Erythroblast (primary cell): Measurements from ENCODE around the gene CISD1.

Experiments used
- GATA1 ChIP-seq: IDR thresholded peaks from 2 replicates; pipeline ENCODE4 v1.6.1; 2011; ENCODE audit warnings: low read depth, mild to moderate bottlenecking, control low read depth, low read length, moderate library complexity
- POLR2A ChIP-seq: IDR thresholded peaks from 2 replicates; pipeline ENCODE4 v1.6.1; 2011; ENCODE audit warnings: mild to moderate bottlenecking, low read length

DNA sequence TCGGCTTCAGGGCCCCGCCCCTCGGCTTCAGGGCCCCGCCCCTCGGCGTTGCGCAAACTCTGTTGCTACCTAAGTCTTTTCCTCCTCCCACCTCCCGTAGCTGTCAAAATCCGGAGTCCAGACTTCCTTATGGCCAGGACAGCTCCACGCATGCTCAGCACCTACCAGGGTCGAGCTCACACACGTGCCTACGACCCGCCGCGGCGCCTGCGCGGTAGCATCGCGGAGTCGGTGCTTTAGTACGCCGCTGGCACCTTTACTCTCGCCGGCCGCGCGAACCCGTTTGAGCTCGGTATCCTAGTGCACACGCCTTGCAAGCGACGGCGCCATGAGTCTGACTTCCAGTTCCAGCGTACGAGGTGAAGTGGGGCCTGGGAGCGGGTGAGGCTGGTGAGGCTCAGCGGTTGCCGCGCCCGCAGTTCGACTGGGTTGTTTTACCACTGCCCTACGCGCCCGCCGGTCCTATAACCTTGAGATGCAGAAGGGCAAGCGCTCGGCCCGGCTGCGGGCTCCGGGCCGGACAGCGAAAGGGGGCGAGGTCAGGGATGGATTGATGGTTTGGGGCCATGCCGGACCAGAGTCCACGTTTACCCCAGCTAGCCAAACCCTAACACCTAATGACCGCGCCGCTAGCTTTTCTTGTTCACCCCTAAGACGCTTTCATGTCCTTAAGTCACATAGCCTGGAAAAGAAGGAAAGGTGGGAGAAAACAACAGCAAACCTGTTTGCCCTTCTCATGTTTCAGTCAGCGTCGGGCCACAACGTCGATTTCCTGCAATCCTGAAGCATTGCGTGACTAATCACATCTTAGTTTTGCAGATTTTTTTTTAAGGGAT lies at the start of gene CISD1:
- TF ChIP-seq POLR2A (peak; percentile 71), GATA1 (no peak)
